A549 (cell line): ENCODE measurements around the gene ARHGEF37. TPM values are rescaled to one million over a fixed set of nuclear protein-coding genes. Genes with fewer than 3 reads are reported as not detected.

Experiments
- ATAC-seq, 2 experiments: fragments of 200-7000 bp in 1 of 2; fragments of >200 bp in 1 of 2; cut with Nextera tagmentation in 1 of 2; cut with Tn5 transposase in 1 of 2; 3 replicates each; pipeline versions ENCODE4 v1.8.0 to v1.9.1; 2018 to 2020; ENCODE audit warnings: mild to moderate bottlenecking in 1 of 2, moderate library complexity in 1 of 2
- CTCF ChIA-PET: fragments of 300-600 bp; sonication (Branson Sonifier 250); formaldehyde crosslinking; extraction: SDS; loops from one replicate; lab custom pipeline; 2021; ENCODE audit warnings: antibody characterized with exemption, inconsistent platforms; lab: Yijun Ruan, JAX
- POLR2A ChIA-PET: fragments of 350-600 bp; formaldehyde crosslinking; extraction: SDS; loops from one replicate; lab custom pipeline; 2021; ENCODE audit warnings: antibody characterized with exemption, inconsistent platforms; lab: Yijun Ruan, JAX
- DNase-seq, 2 experiments: peaks; one replicate each; pipeline versions ENCODE4 v3.0.0 to v3.0.0-alpha.2; 2011 to 2016; ENCODE audit warnings: low read depth in 1 of 2, low spot score in 1 of 2
- FAIRE-seq: peaks from 2 replicates; lab custom pipeline; 2011; peaks lifted over from hg19 to GRCh38; lab: Jason Lieb, UNC
- H3K27ac ChIP-seq, 2 experiments: fragments of >200 bp; sonication (Bioruptor Twin); formaldehyde crosslinking; 3 replicates each; pipeline ENCODE4 v1.5.1; 2016 to 2017
- H3K4me1 ChIP-seq: fragments of >200 bp; sonication (Bioruptor Twin); formaldehyde crosslinking; 3 replicates; pipeline ENCODE4 v1.6.1; 2016
- H3K4me2 ChIP-seq: fragments of >200 bp; sonication (Bioruptor Twin); formaldehyde crosslinking; 3 replicates; pipeline ENCODE4 v1.6.1; 2016
- H3K4me3 ChIP-seq: fragments of >200 bp; sonication (Bioruptor Twin); formaldehyde crosslinking; 3 replicates; pipeline ENCODE4 v1.5.1; 2016
- H3K9me3 ChIP-seq: fragments of >200 bp; sonication (Bioruptor Twin); formaldehyde crosslinking; 3 replicates; pipeline ENCODE4 v1.6.1; 2016
- CEBPB ChIP-seq, 2 experiments: fragments of >200 bp in 1 of 2; sonication (Bioruptor Twin) in 1 of 2; formaldehyde crosslinking in 1 of 2; IDR thresholded peaks; 2 replicates each; pipeline ENCODE4 v1.6.1; 2012 to 2016
- CHD2 ChIP-seq: fragments of 150-350 bp; IDR thresholded peaks from 2 replicates; pipeline ENCODE4 v1.6.1; 2014; ENCODE audit warnings: low read length; ENCODE audit not compliant: partially characterized antibody
- E2F6 ChIP-seq: IDR thresholded peaks from 2 replicates; pipeline ENCODE4 v1.6.1; 2012; ENCODE audit warnings: low read depth, borderline replicate concordance
- ELK1 ChIP-seq: fragments of 150-350 bp; IDR thresholded peaks from 2 replicates; pipeline ENCODE4 v1.6.1; 2014; ENCODE audit warnings: low read depth, mild to moderate bottlenecking, low read length
- EP300 ChIP-seq, 2 experiments: fragments of >200 bp; sonication (Bioruptor Twin); formaldehyde crosslinking; IDR thresholded peaks; 2 replicates in 1 of 2; 3 replicates in 1 of 2; pipeline ENCODE4 v1.6.1; 2016 to 2017
- ESRRA ChIP-seq: fragments of 150-350 bp; IDR thresholded peaks from 2 replicates; pipeline ENCODE4 v1.6.1; 2014; ENCODE audit warnings: mild to moderate bottlenecking, low read length, borderline replicate concordance
- GATA3 ChIP-seq: IDR thresholded peaks from 2 replicates; pipeline ENCODE4 v1.6.1; 2012; ENCODE audit warnings: borderline replicate concordance
- JUN ChIP-seq, 2 experiments: fragments of >200 bp; sonication (Bioruptor Twin); formaldehyde crosslinking; IDR thresholded peaks; 2 replicates in 1 of 2; 3 replicates in 1 of 2; pipeline ENCODE4 v1.6.1; 2016 to 2017
- KDM5A ChIP-seq: fragments of 200-600 bp; sonication (generic); IDR thresholded peaks from 2 replicates; pipeline ENCODE4 v1.6.1; 2016; ENCODE audit warnings: antibody characterized with exemption, mild to moderate bottlenecking
- MAZ ChIP-seq: fragments of 150-350 bp; IDR thresholded peaks from 2 replicates; pipeline ENCODE4 v1.6.1; 2014; ENCODE audit warnings: antibody characterized with exemption, low read depth, low read length, borderline replicate concordance
- MYC ChIP-seq: IDR thresholded peaks from 2 replicates; pipeline ENCODE4 v1.6.1; 2012; ENCODE audit warnings: mild to moderate bottlenecking, inconsistent platforms, low read length, improper control_type of control experiment, borderline replicate concordance
- PHF8 ChIP-seq: fragments of 200-600 bp; sonication (generic); IDR thresholded peaks from 2 replicates; pipeline ENCODE4 v1.6.1; 2016; ENCODE audit warnings: low read depth, mild to moderate bottlenecking, antibody characterized with exemption, moderate library complexity, borderline replicate concordance
- USF2 ChIP-seq: fragments of 450-650 bp; IDR thresholded peaks from 2 replicates; pipeline ENCODE4 v1.6.1; 2014; ENCODE audit warnings: antibody characterized with exemption
- WGBS: methylation state at CpG from one replicate; pipeline ENCODE4 v1.1.6; 2017; ENCODE audit errors: missing lambda C conversion rate; 5-methylcytosine and 5-hydroxymethylcytosine counted together
- polyA plus RNA-seq, 4 experiments: library from polyadenylated mRNA; depleted of rRNA in 3 of 4; stranded (reverse); fragments of >200 nt; fragmentation: RNase III in 1 of 4; extraction: RNeasy Plus Mini Kit Qiagen cat#74134 plus additional on column Dnase treatment in 1 of 4; gene quantifications; 2 replicates in 3 of 4; 3 replicates in 1 of 4; pipeline ENCODE4 v1.2.3, GENCODE V29; 2011 to 2017

Gene ARHGEF37
- polyA plus RNA-seq, 2 of the 4 experiments (the other 2 are of a cell fraction) = 1.2 to 1.5 TPM

DNA sequence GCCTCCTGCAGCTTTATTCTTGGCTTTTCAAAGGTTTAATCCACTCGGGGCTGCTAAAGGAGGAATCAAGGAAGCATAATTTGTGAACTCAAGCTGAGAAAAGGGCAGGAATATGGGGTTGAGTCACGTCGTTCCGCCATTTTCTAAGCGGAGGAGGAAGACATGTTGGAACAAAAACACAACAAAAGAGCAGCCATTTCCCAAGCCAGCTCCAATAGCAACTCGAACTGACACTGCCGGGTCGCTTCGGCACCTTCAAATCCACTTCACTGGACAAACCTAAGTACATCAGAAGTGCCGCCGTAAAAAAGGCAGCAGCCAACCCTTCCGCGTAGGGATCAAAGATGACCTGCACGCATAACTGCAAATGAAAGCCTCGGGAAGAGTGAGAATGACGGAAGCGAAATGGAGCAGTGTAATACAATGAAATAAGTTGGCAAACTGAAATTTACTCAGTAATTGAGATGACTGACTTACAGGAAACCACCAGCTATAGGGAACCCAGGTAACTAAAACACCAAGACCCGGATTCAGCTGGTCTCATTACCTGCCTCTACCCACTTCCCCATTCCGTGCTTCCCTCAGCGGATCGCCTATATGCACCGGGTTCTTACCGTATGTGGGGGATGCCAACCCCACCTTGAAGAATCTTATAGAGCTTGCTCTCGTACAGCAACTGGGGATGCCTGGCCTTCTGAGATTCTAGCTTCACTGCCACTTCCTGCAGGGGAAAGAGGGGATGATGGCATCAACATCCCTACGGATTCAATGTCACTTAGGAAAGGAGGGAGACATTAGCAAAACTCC, 31.6 kb upstream of the ARHGEF37 start:
- DNase-seq (peak; percentile 35 to 55), FAIRE-seq (no peak), ATAC-seq (peak in 1 of 2 experiments; percentile 9; a peak in 1 of 6 replicates)
- CTCF ChIA-PET = interaction anchor here (0.5 to 16.2 kb wide), 16 partner anchors 9 to 280 kb away, joined by 3 to 209 read pairs (median 4); no protein-coding TSS in a partner anchor
- POLR2A ChIA-PET = interaction anchor here (0.6 to 5.5 kb wide), 6 partner anchors 12 to 964 kb away, joined by 3 to 65 read pairs (median 6); no protein-coding TSS in a partner anchor
- peaks cover 30% of the 10 kb centered on the region for H3K4me1 ChIP-seq
- no peaks in the 10 kb centered on the region for H3K9me3 ChIP-seq
- H3K4me3 ChIP-seq = peak overlapping the region; percentile 85
- peak overlapping the region; percentile 97 for H3K27ac ChIP-seq
- peak overlapping the region; percentile 93 for H3K4me2 ChIP-seq
- WGBS = 2% methylated on average over 25 of the region's 25 CpGs
- TF ChIP-seq KDM5A (peak; percentile 66; the same call in 1 of the 2 replicates), JUN (IDR thresholded peaks at IDR 0.05) (0 out of 5 replicates have a peak, but pooled peaks of 1 of the 2 experiments have one; percentile 11), ELK1 (no peak)

DNA sequence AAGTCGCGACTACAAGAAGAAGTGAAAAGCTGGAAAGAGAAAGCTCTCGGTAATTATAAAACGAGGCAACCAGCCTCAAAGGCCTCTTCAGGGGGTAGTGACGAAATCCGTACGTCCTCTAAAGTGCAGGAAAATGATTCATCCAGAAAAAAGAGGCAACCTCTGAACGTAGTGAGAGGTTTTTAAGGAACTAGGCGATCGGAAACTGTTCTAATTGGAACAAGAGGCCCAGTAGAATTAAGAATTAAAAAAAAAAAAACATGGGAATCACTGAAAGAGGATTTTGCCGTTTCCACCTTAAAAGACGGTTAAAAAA, 31.1 kb upstream of the ARHGEF37 start:
- 1% methylated on average over 12 of the region's 12 CpGs for WGBS
- DNase-seq (no peak), ATAC-seq (no peak), FAIRE-seq (no peak)
- Histone ChIP-seq H3K9me3 (no peaks in the 10 kb centered on the region), H3K27ac (peak overlapping the region; percentile 97), H3K4me2 (peak overlapping the region; percentile 93), H3K4me3 (peak overlapping the region; percentile 85), H3K4me1 (peaks cover 30% of the 10 kb centered on the region)
- no peak for TF ChIP-seq E2F6
- no peak for TF ChIP-seq EP300 (IDR thresholded peaks at IDR 0.05)
- TF ChIP-seq ESRRA = no peak
- no peak for TF ChIP-seq GATA3
- no peak for TF ChIP-seq USF2
- TF ChIP-seq MYC = no peak
- TF ChIP-seq MAZ = no peak
- no peak for TF ChIP-seq CHD2
- ChIA-PET POLR2A (interaction anchor here (0.6 to 5.5 kb wide), 6 partner anchors 11 to 964 kb away, joined by 3 to 65 read pairs (median 9); no protein-coding TSS in a partner anchor), CTCF (interaction anchor here (0.6 to 16.2 kb wide), 18 partner anchors 10 to 506 kb away, joined by 3 to 209 read pairs (median 4); partner anchors contain the start of gene SLC26A2)

- POLR2A ChIA-PET = interaction anchor here (0.6 to 5.5 kb wide), 22 partner anchors 11 to 206 kb away, joined by 3 to 65 read pairs (median 4); partner anchors contain the start of genes ARHGEF37 and GRPEL2
- CTCF ChIA-PET = interaction anchor here (0.6 to 16.2 kb wide), 42 partner anchors 8 to 505 kb away, joined by 3 to 209 read pairs (median 4); partner anchors contain the start of genes ARHGEF37, GRPEL2, PCYOX1L and SLC26A2
- Histone ChIP-seq H3K4me3 (peak overlapping the region; percentile 85), H3K27ac (peak overlapping the region; percentile 97), H3K4me2 (peak overlapping the region; percentile 93)
- 1% methylated on average over 35 of the region's 40 CpGs for WGBS
- DNase-seq = no peak
- TF ChIP-seq PHF8 = peak; percentile 64; the same call in 1 of the 2 replicates
- peak; percentile 57; the same call in 1 of the 2 replicates for TF ChIP-seq KDM5A
- TF ChIP-seq CEBPB (IDR thresholded peaks at IDR 0.05) = no peak
- TF ChIP-seq, all 56 proteins: peak for 2
- Histone ChIP-seq H3K9me3 (no peaks in the 10 kb centered on the region), H3K4me1 (peaks cover 30% of the 10 kb centered on the region)
- ATAC-seq = peak; percentile 40 to 48
- no peak for FAIRE-seq
Observed at GRCh38 chr5:149550594-149551226, 30.6 kb upstream of the ARHGEF37 start.
